DOHH2 (cell line): Measurements from ENCODE around the gene FN1.

ENCODE experiments used
- CTCF ChIP-seq: fragments of 200-600 bp; sonication (generic); IDR thresholded peaks from one replicate; pipeline ENCODE4 v1.5.1; 2014; ENCODE audit warnings: antibody characterized with exemption, mild to moderate bottlenecking, low read depth, low read length; ENCODE audit not compliant: poor library complexity, severe bottlenecking
- EZH2phosphoT487 ChIP-seq: fragments of 200-600 bp; sonication (generic); IDR thresholded peaks from 2 replicates; pipeline ENCODE4 v1.6.1; 2017; ENCODE audit warnings: borderline replicate concordance, mild to moderate bottlenecking, antibody characterized with exemption, low read length, moderate library complexity, mixed read lengths

- no peak for TF ChIP-seq CTCF
- TF ChIP-seq EZH2phosphoT487: no peak
Measured at GRCh38 chr2:215315301-215315700, 120.6 kb downstream of the FN1 start.
